AG04450 (cell line): ENCODE data around the gene ST6GALNAC3. TPM values are rescaled to one million over a fixed set of nuclear protein-coding genes. Genes with fewer than 3 reads are reported as not detected.

ENCODE experiments used
- CTCF ChIA-PET: fragments of 300-600, 350-600 bp; formaldehyde crosslinking; extraction: SDS; loops from one replicate; lab custom pipeline; 2022; ENCODE audit warnings: antibody characterized with exemption, inconsistent platforms; lab: Charles Lee
- POLR2A ChIA-PET: fragments of 350-600 bp; formaldehyde crosslinking; extraction: SDS; loops from one replicate; lab custom pipeline; 2021; ENCODE audit warnings: antibody characterized with exemption, inconsistent platforms; lab: Yijun Ruan, JAX
- DNase-seq: peaks from one replicate; pipeline ENCODE4 v3.0.0-alpha.2; 2011; ENCODE audit warnings: low read depth, low spot score
- H3K27ac ChIP-seq: one replicate; pipeline ENCODE4 v1.5.1; 2012; ENCODE audit warnings: low read depth, low read length, control low read depth
- H3K27me3 ChIP-seq: one replicate; pipeline ENCODE4 v1.6.0; 2012; ENCODE audit warnings: low read length; ENCODE audit not compliant: control insufficient read depth, insufficient read depth
- H3K4me3 ChIP-seq: 2 replicates; pipeline ENCODE4 v1.5.1; 2011; ENCODE audit warnings: mild to moderate bottlenecking, low read depth, low read length, control low read depth
- H3K9me3 ChIP-seq: 2 replicates; pipeline ENCODE4 v1.5.1; 2012; ENCODE audit warnings: low read length; ENCODE audit not compliant: control insufficient read depth, insufficient read depth
- CTCF ChIP-seq: IDR thresholded peaks from 2 replicates; pipeline ENCODE4 v1.5.1; 2011; ENCODE audit warnings: low read depth, low read length, control low read depth, inconsistent platforms
- polyA plus RNA-seq: library from polyadenylated mRNA; depleted of rRNA; stranded (reverse); fragments of >200 nt; gene quantifications from 2 replicates; pipeline ENCODE4 v1.2.3, GENCODE V29; 2011

ST6GALNAC3 gene
- polyA plus RNA-seq, 1 experiment: 2.1 TPM

- POLR2A ChIA-PET: no interaction called here
- TF ChIP-seq CTCF: no peak
- no peak overlapping the region for H3K4me3 ChIP-seq
- no peak overlapping the region for H3K27ac ChIP-seq
- H3K27me3 ChIP-seq: no peaks in the 10 kb centered on the region
- no peaks in the 10 kb centered on the region for H3K9me3 ChIP-seq
- CTCF ChIA-PET: no interaction called here
- no peak for DNase-seq
Measured at GRCh38 chr1:76583235-76583868, 508.8 kb downstream of the ST6GALNAC3 start.

GRCh38 chr1:76583875-76584477, 509.4 kb downstream of the ST6GALNAC3 start:
- Histone ChIP-seq H3K27me3 (no peaks in the 10 kb centered on the region), H3K4me3 (no peak overlapping the region), H3K27ac (no peak overlapping the region), H3K9me3 (no peaks in the 10 kb centered on the region)
- ChIA-PET CTCF (no interaction called here), POLR2A (no interaction called here)
- TF ChIP-seq CTCF: no peak
- DNase-seq: no peak

- Histone ChIP-seq H3K27ac (no peak overlapping the region), H3K27me3 (no peaks in the 10 kb centered on the region), H3K4me3 (no peak overlapping the region), H3K9me3 (no peaks in the 10 kb centered on the region)
- ChIA-PET CTCF (no interaction called here), POLR2A (no interaction called here)
- TF ChIP-seq CTCF: no peak
- no peak for DNase-seq
Measured at GRCh38 chr1:76585980-76586674, 511.6 kb downstream of the ST6GALNAC3 start.

- DNase-seq: no peak
- Histone ChIP-seq H3K4me3 (no peak overlapping the region), H3K9me3 (no peaks in the 10 kb centered on the region), H3K27ac (no peak overlapping the region), H3K27me3 (no peaks in the 10 kb centered on the region)
- no peak for TF ChIP-seq CTCF
- ChIA-PET POLR2A (no interaction called here), CTCF (no interaction called here)
Measured at GRCh38 chr1:76587212-76587611, 512.7 kb downstream of the ST6GALNAC3 start.

- no peak for DNase-seq
- Histone ChIP-seq H3K27ac (no peak overlapping the region), H3K9me3 (no peaks in the 10 kb centered on the region), H3K27me3 (no peaks in the 10 kb centered on the region), H3K4me3 (no peak overlapping the region)
- ChIA-PET POLR2A (no interaction called here), CTCF (no interaction called here)
- TF ChIP-seq CTCF: no peak
Measured at GRCh38 chr1:76591461-76591860, 516.9 kb downstream of the ST6GALNAC3 start.
